Neural progenitor cell (in vitro differentiated cells): Measurements from ENCODE around the gene GPR173.

Experiments
- EZH2 ChIP-seq: fragments of 200-600 bp; sonication (generic); IDR thresholded peaks from 2 replicates; pipeline ENCODE4 v1.6.1; 2017; ENCODE audit warnings: antibody characterized with exemption, mild to moderate bottlenecking, moderate library complexity
- TF ChIP-seq, protein P1 (sequence below): fragments of 200-600 bp; sonication (generic); IDR thresholded peaks from 2 replicates; pipeline ENCODE4 v1.5.1; 2017; ENCODE audit warnings: antibody characterized with exemption, mild to moderate bottlenecking

DNA sequence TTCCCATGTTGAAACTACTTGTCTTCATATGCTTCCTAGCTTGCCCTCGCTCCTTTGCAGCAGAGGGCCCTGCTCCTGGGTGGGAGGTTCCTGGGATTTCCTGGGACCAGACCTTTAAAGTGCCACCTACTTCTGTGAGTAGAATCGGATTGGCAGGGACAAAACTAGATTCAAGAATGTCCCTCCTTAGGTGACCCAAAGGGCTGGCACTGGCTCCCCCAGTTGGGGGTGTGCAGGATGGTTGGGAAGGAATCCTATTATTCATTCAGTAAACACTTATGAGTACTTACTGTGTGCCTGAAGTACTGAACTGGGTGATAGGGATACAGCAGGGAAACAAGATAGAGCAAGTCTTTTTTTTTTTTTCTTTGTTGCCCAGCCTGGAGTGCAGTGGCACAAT, 42.8 kb downstream of the GPR173 start:
- TF ChIP-seq, protein P1, sequence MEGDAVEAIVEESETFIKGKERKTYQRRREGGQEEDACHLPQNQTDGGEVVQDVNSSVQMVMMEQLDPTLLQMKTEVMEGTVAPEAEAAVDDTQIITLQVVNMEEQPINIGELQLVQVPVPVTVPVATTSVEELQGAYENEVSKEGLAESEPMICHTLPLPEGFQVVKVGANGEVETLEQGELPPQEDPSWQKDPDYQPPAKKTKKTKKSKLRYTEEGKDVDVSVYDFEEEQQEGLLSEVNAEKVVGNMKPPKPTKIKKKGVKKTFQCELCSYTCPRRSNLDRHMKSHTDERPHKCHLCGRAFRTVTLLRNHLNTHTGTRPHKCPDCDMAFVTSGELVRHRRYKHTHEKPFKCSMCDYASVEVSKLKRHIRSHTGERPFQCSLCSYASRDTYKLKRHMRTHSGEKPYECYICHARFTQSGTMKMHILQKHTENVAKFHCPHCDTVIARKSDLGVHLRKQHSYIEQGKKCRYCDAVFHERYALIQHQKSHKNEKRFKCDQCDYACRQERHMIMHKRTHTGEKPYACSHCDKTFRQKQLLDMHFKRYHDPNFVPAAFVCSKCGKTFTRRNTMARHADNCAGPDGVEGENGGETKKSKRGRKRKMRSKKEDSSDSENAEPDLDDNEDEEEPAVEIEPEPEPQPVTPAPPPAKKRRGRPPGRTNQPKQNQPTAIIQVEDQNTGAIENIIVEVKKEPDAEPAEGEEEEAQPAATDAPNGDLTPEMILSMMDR = no peak
- TF ChIP-seq EZH2 = no peak
